ENCODE measurements around the gene GPR89A.
"Not testable (repeated sequence)": the region's sequence is repeated elsewhere in the genome, so short reads cannot be mapped to it uniquely, and the experiment has no call there.

The GPR89A gene

DNA sequence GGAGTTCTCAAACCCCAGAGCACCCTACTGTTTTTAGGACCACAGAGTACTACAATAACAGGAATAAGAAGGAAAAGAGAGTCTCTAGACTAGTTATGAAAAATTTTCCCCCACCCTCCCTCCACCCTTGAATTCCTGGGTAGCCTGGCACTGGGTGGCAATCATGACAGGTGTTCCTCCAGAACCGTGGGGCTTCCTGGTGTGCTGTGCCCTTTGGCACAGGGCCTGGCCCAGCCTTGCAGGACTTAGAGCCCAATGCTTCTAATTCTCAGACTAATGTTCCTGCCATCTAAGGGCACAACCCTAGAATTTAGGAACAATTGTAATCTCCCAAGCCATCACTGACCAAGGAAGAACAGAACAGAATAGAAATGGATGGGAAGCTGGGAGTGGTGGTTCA, 110.0 kb downstream of the GPR89A start:
- H3K27ac ChIP-seq: no peak overlapping the region
- TF ChIP-seq, protein P1, sequence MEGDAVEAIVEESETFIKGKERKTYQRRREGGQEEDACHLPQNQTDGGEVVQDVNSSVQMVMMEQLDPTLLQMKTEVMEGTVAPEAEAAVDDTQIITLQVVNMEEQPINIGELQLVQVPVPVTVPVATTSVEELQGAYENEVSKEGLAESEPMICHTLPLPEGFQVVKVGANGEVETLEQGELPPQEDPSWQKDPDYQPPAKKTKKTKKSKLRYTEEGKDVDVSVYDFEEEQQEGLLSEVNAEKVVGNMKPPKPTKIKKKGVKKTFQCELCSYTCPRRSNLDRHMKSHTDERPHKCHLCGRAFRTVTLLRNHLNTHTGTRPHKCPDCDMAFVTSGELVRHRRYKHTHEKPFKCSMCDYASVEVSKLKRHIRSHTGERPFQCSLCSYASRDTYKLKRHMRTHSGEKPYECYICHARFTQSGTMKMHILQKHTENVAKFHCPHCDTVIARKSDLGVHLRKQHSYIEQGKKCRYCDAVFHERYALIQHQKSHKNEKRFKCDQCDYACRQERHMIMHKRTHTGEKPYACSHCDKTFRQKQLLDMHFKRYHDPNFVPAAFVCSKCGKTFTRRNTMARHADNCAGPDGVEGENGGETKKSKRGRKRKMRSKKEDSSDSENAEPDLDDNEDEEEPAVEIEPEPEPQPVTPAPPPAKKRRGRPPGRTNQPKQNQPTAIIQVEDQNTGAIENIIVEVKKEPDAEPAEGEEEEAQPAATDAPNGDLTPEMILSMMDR (conservative IDR thresholded peaks at IDR 0.05): no peak
- no peak for TF ChIP-seq ZFX (IDR thresholded peaks at IDR 0.05)

DNA sequence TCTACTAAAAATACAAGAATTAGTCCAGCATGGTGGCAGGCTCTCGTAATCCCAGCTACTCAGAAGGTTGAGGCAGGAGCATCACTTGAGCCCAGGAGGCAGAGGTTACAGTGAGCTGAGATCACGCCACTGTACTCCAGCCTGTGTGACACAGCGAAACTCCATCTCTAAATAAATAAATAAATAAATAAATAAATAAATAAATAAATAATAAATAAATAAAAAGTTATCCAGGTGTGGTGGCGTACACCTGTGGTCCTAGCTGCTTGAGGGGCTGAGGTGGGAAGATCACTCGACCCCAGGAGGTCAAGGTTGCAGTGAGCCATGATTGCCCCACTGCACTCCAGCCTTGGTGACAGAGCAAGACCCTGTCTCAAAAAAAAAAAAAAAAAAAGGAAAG, 110.7 kb downstream of the GPR89A start:
- H3K27ac ChIP-seq: not testable (repeated sequence)

DNA sequence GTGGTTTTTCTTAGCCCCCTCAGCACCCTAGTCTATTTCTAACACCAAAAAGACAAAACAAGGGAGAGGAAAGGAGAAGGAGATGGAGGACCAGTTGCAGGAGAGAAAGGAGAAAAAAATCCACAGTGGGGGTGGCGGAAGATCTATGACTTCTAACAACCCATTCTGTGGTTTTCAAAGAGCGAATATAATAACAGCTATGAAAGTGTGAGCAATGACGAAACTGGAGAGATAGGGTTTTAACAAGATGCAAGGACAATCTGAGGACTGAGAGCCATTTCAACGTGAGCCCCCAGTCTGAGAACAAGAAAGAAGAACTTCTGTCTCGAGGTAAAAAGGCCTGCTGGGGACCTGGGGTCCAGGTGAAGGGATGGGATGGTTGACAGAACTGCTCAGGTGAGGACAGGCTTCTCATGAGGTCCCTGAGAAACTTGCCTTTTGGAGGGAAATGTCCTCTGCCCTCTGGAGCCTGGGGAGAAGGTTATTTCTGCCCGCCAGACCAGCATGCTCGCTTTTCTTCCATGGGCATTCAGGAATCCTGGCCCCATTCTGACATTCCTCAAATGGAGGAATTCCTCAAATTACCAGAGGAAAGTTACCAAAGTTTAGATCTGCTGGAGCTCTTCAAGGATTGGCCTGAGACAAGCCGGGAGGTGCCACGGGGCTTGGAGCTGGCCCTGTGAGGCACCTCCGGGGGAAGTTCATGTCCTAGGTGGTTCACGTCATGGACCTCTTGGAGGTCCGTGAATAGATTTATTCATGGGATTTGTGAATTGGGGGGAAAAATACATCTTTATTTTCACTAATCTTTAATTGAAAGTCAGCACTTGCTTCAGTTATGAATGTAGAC, 111.7 kb downstream of the GPR89A start, which contains the start of gene CD160:
Gene CD160, plus strand, starts transcription at position 270 of the 850 bp plus-strand sequence. CDS start 8,829 bp downstream, outside the sequence.
- H3K27ac ChIP-seq: no peak within 1 kb of the TSS
- no peak for TF ChIP-seq ZFX (IDR thresholded peaks at IDR 0.05)
- TF ChIP-seq, protein P1 (conservative IDR thresholded peaks at IDR 0.05): no peak
